GM12878 (cell line): Measurements from ENCODE around the gene PPME1. TPM values are rescaled to one million over a fixed set of nuclear protein-coding genes. Genes with fewer than 3 reads are reported as not detected.

ENCODE experiments used
- ATAC-seq: fragments of 200-7000 bp; cut with Tn5 transposase; 3 replicates; pipeline ENCODE4 v1.9.1; 2020; ENCODE audit warnings: mild to moderate bottlenecking, moderate library complexity
- BruUV-seq: library from RNA; stranded (reverse); fragments of 400-500 nt; replicated peaks from 2 replicates; lab custom pipeline; 2021; lab: Mats Ljungman, UMichigan
- CTCF ChIA-PET: fragments of 300-600 bp; sonication (Branson Sonifier 250); formaldehyde crosslinking; extraction: SDS; loops from one replicate; lab custom pipeline; 2021; ENCODE audit warnings: inconsistent platforms; lab: Yijun Ruan, JAX
- POLR2A ChIA-PET: fragments of 350-600 bp; formaldehyde crosslinking; extraction: SDS; loops from one replicate; lab custom pipeline; 2021; ENCODE audit warnings: inconsistent platforms; lab: Charles Lee
- RAD21 ChIA-PET: fragments of 300-600 bp; sonication (Branson Sonifier 250); formaldehyde crosslinking; loops from one replicate; lab custom pipeline; 2023; ENCODE audit warnings: antibody characterized with exemption; ENCODE audit not compliant: unreplicated experiment; lab: Charles Lee
- SMC1A ChIA-PET: fragments of 300-600 bp; sonication (Branson Sonifier 250); formaldehyde crosslinking; loops from one replicate; lab custom pipeline; 2023; ENCODE audit not compliant: unreplicated experiment, uncharacterized antibody; lab: Charles Lee
- DNase-seq: peaks from one replicate; pipeline ENCODE4 v3.0.0-alpha.2; 2011; ENCODE audit warnings: low read depth, low spot score
- FAIRE-seq: peaks from 3 replicates; lab custom pipeline; 2011; peaks lifted over from hg19 to GRCh38; lab: Jason Lieb, UNC
- H2AFZ ChIP-seq: 2 replicates; pipeline ENCODE4 v1.6.0; 2011; ENCODE audit warnings: low read depth, low read length, control low read depth; ENCODE audit not compliant: control insufficient read depth
- H3K27ac ChIP-seq: 2 replicates; pipeline ENCODE4 v1.5.1; 2011; ENCODE audit warnings: control low read depth; ENCODE audit not compliant: control insufficient read depth, insufficient read depth
- H3K27me3 ChIP-seq, 2 experiments: replicated peaks in 1 of 2; 2 replicates each; pipeline versions ENCODE4 v1.6.0 to v1.6.1; 2011; ENCODE audit warnings: low read length in 1 of 2; ENCODE audit not compliant: control insufficient read depth in 2 of 2, insufficient read depth in 2 of 2
- H3K36me3 ChIP-seq, 2 experiments: 2 replicates each; pipeline ENCODE4 v1.5.1; 2011; ENCODE audit warnings: low read length in 1 of 2; ENCODE audit not compliant: control insufficient read depth in 2 of 2, insufficient read depth in 2 of 2
- H3K4me1 ChIP-seq: 2 replicates; pipeline ENCODE4 v1.6.1; 2011; ENCODE audit warnings: mild to moderate bottlenecking, low read length, moderate library complexity, mixed read lengths; ENCODE audit not compliant: control insufficient read depth, insufficient read depth
- H3K4me2 ChIP-seq: 2 replicates; pipeline ENCODE4 v1.6.0; 2011; ENCODE audit warnings: control low read depth; ENCODE audit not compliant: control insufficient read depth, insufficient read depth
- H3K4me3 ChIP-seq: fragments of 200-600 bp; sonication (generic); 2 replicates; pipeline ENCODE4 v1.5.1; 2016
- H3K79me2 ChIP-seq: 2 replicates; pipeline ENCODE4 v1.6.0; 2011; ENCODE audit warnings: low read length; ENCODE audit not compliant: control insufficient read depth, insufficient read depth
- H3K9ac ChIP-seq: 2 replicates; pipeline ENCODE4 v1.8.0; 2011; ENCODE audit warnings: low read length, control low read depth, mixed read lengths; ENCODE audit not compliant: control insufficient read depth, insufficient read depth
- H3K9me3 ChIP-seq: replicated peaks from 3 replicates; pipeline ENCODE4 v1.5.1; 2011; ENCODE audit warnings: mild to moderate bottlenecking, low read length; ENCODE audit not compliant: control insufficient read depth, insufficient read depth
- H4K20me1 ChIP-seq: 2 replicates; pipeline ENCODE4 v1.6.0; 2011; ENCODE audit not compliant: control insufficient read depth, insufficient read depth
- POLR2AphosphoS5 ChIP-seq: IDR thresholded peaks from 2 replicates; pipeline ENCODE4 v1.6.1; 2011; ENCODE audit warnings: mild to moderate bottlenecking, low read length, inconsistent platforms
- TAF1 ChIP-seq: IDR thresholded peaks from 2 replicates; pipeline ENCODE4 v1.6.1; 2011; ENCODE audit warnings: mild to moderate bottlenecking, low read depth, low read length, borderline replicate concordance
- TARDBP ChIP-seq: IDR thresholded peaks from 2 replicates; pipeline ENCODE4 v1.6.1; 2016; ENCODE audit warnings: borderline replicate concordance
- WGBS: methylation state at CpG from one replicate; pipeline ENCODE4 v1.1.6; 2016; ENCODE audit warnings: low lambda C conversion rate; ENCODE audit not compliant: insufficient replicate concordance, insufficient coverage; ENCODE audit errors: missing lambda C conversion rate; 5-methylcytosine and 5-hydroxymethylcytosine counted together
- in situ Hi-C: fragments of 300-500 bp; cut with MboI; formaldehyde crosslinking; loops from 9 replicates; pipeline ENCODE4 v1.14.3; 2018; ENCODE audit warnings: mixed read lengths
- intact Hi-C: fragments of 100-400 bp; cut with micrococcal nuclease; formaldehyde crosslinking; loops from one replicate; pipeline ENCODE4 v1.14.2; 2022; ENCODE audit not compliant: unreplicated experiment
- polyA plus RNA-seq, 11 experiments: library from polyadenylated mRNA; depleted of rRNA in 4 of 11; unstranded in 6 of 11; stranded (reverse) in 5 of 11; fragments of >200 nt; fragmentation: Nextera tagmentation in 4 of 11; fragmentation: Illumina TruSeq in 1 of 11; extraction: Ambion mirVana in 4 of 11; extraction: Trizol in 1 of 11; gene quantifications; 1 replicate in 1 of 11; 2 replicates in 10 of 11; pipeline versions ENCODE4 v1.2.1 to v1.2.3, GENCODE V29; 2011 to 2016; ENCODE audit warnings: inconsistent platforms in 2 of 11, missing spikeins in 2 of 11, low read depth in 1 of 11
- total RNA-seq, 4 experiments: library from RNA; depleted of rRNA in 3 of 4; stranded (reverse); fragments of >200 nt in 3 of 4; fragmentation: Illumina TruSeq in 1 of 4; extraction: Trizol in 1 of 4; gene quantifications; 2 replicates each; pipeline versions ENCODE4 v1.2.1 to v1.2.3, GENCODE V29; 2013 to 2021
- TF ChIP-seq, protein P1 (sequence below): fragments of 450-650 bp; IDR thresholded peaks from 2 replicates; pipeline ENCODE4 v1.6.1; 2017; ENCODE audit warnings: antibody characterized with exemption, mild to moderate bottlenecking, moderate library complexity
- TF ChIP-seq, protein P2 (sequence below), 3 experiments: IDR thresholded peaks in 2 of 3; conservative IDR thresholded peaks in 1 of 3; 2 replicates each; pipeline ENCODE4 v1.5.1; 2011; ENCODE audit warnings: low read depth in 3 of 3, low read length in 3 of 3, mild to moderate bottlenecking in 3 of 3, control low read depth in 2 of 3, moderate library complexity in 2 of 3, inconsistent platforms in 1 of 3, mixed read lengths in 1 of 3; ENCODE audit not compliant: control insufficient read depth in 2 of 3, insufficient read depth in 1 of 3; ENCODE audit errors: extremely low read depth in 1 of 3
- TF ChIP-seq, protein P3 (sequence below): fragments of 450-650 bp; IDR thresholded peaks from 2 replicates; pipeline ENCODE4 v1.6.1; 2017; ENCODE audit warnings: mild to moderate bottlenecking, moderate library complexity
- TF ChIP-seq, protein P4 (sequence below): IDR thresholded peaks from 2 replicates; pipeline ENCODE4 v1.6.1; 2011; ENCODE audit warnings: mild to moderate bottlenecking, low read depth, low read length, moderate library complexity; ENCODE audit not compliant: insufficient replicate concordance
- TF ChIP-seq, protein P5 (sequence below): fragments of 450-650 bp; IDR thresholded peaks from 2 replicates; pipeline ENCODE4 v1.6.1; 2017; ENCODE audit warnings: low read depth, mild to moderate bottlenecking, moderate library complexity

PPME1 gene
- total and polyA plus RNA-seq, 10 of the 15 experiments (the other 5 are each of a cell fraction or from before 2014, with no cell fraction given) = 3.1 to 51.4 (median 20.8) TPM

DNA sequence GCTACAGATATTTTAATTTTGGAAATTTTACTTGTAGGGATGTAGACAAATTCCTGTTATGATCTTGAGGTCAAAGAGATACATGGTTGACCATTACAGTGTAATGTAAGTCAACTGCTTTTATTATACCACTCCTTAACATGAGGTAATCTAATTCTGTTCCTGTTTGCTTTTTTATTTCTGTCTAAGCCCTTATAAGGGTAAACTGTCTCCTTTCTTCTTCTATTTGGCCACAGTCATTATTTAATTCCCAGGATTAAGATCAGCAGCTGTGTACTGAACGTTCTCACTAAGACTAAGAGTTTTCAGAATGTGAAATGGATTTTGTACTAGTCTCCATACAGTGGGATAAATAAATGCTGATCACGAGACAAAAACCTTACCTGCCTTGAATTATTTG, 33.1 kb upstream of the PPME1 start (continued):
- TF ChIP-seq, protein P1, sequence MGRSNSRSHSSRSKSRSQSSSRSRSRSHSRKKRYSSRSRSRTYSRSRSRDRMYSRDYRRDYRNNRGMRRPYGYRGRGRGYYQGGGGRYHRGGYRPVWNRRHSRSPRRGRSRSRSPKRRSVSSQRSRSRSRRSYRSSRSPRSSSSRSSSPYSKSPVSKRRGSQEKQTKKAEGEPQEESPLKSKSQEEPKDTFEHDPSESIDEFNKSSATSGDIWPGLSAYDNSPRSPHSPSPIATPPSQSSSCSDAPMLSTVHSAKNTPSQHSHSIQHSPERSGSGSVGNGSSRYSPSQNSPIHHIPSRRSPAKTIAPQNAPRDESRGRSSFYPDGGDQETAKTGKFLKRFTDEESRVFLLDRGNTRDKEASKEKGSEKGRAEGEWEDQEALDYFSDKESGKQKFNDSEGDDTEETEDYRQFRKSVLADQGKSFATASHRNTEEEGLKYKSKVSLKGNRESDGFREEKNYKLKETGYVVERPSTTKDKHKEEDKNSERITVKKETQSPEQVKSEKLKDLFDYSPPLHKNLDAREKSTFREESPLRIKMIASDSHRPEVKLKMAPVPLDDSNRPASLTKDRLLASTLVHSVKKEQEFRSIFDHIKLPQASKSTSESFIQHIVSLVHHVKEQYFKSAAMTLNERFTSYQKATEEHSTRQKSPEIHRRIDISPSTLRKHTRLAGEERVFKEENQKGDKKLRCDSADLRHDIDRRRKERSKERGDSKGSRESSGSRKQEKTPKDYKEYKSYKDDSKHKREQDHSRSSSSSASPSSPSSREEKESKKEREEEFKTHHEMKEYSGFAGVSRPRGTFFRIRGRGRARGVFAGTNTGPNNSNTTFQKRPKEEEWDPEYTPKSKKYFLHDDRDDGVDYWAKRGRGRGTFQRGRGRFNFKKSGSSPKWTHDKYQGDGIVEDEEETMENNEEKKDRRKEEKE = no peak

DNA sequence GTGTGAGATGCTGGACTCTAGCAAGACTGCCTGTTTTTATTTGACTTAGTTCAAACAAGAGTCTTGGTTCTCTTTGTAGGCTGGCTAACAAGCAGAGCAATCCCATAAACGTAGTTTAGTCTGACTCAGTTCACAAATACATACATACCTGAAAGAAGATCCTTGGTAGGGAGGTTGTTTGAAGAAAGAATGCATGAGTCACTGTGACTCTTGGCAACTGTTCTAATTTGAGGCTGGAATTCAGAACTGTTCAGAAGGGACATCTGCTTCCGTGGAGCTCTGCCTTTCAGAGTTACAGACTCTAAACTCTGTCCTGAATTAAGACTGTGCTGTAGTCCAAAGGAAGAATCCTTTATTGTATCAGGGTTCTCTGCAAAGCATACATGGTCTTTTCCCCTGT, 32.5 kb upstream of the PPME1 start:
- ATAC-seq = no peak
- no peaks in the 10 kb centered on the region for H3K79me2 ChIP-seq
- no peak overlapping the region for H2AFZ ChIP-seq
- no peak overlapping the region for H3K4me3 ChIP-seq
- CTCF ChIA-PET = no interaction called here
- WGBS = 94% methylated on average over 2 of the region's 2 CpGs
- RAD21 ChIA-PET = no interaction called here
- SMC1A ChIA-PET = no interaction called here
- H3K4me2 ChIP-seq = no peak overlapping the region
- H3K9ac ChIP-seq = no peak overlapping the region
- H4K20me1 ChIP-seq = no peaks in the 10 kb centered on the region
- no peak overlapping the region for H3K27ac ChIP-seq
- peaks cover 0 to 10% of the 10 kb centered on the region in 2 experiments; a peak in 2 of 4 replicates for H3K36me3 ChIP-seq
- no peak for DNase-seq
- H3K9me3 ChIP-seq = no peaks in the 10 kb centered on the region
- POLR2A ChIA-PET = no interaction called here
- no peaks in the 10 kb centered on the region for H3K4me1 ChIP-seq
- no peak for TF ChIP-seq POLR2AphosphoS5
- TF ChIP-seq, protein P2, sequence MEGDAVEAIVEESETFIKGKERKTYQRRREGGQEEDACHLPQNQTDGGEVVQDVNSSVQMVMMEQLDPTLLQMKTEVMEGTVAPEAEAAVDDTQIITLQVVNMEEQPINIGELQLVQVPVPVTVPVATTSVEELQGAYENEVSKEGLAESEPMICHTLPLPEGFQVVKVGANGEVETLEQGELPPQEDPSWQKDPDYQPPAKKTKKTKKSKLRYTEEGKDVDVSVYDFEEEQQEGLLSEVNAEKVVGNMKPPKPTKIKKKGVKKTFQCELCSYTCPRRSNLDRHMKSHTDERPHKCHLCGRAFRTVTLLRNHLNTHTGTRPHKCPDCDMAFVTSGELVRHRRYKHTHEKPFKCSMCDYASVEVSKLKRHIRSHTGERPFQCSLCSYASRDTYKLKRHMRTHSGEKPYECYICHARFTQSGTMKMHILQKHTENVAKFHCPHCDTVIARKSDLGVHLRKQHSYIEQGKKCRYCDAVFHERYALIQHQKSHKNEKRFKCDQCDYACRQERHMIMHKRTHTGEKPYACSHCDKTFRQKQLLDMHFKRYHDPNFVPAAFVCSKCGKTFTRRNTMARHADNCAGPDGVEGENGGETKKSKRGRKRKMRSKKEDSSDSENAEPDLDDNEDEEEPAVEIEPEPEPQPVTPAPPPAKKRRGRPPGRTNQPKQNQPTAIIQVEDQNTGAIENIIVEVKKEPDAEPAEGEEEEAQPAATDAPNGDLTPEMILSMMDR (IDR thresholded peaks at IDR 0.05 in 2 of 3, conservative IDR thresholded peaks at IDR 0.05 in 1 of 3; ENCODE audit: control insufficient read depth in 2 of 3, extremely low read depth in 1 of 3, insufficient read depth in 1 of 3, low read depth in 3 of 3, low read length in 3 of 3) = no peak
- TF ChIP-seq, protein P3, sequence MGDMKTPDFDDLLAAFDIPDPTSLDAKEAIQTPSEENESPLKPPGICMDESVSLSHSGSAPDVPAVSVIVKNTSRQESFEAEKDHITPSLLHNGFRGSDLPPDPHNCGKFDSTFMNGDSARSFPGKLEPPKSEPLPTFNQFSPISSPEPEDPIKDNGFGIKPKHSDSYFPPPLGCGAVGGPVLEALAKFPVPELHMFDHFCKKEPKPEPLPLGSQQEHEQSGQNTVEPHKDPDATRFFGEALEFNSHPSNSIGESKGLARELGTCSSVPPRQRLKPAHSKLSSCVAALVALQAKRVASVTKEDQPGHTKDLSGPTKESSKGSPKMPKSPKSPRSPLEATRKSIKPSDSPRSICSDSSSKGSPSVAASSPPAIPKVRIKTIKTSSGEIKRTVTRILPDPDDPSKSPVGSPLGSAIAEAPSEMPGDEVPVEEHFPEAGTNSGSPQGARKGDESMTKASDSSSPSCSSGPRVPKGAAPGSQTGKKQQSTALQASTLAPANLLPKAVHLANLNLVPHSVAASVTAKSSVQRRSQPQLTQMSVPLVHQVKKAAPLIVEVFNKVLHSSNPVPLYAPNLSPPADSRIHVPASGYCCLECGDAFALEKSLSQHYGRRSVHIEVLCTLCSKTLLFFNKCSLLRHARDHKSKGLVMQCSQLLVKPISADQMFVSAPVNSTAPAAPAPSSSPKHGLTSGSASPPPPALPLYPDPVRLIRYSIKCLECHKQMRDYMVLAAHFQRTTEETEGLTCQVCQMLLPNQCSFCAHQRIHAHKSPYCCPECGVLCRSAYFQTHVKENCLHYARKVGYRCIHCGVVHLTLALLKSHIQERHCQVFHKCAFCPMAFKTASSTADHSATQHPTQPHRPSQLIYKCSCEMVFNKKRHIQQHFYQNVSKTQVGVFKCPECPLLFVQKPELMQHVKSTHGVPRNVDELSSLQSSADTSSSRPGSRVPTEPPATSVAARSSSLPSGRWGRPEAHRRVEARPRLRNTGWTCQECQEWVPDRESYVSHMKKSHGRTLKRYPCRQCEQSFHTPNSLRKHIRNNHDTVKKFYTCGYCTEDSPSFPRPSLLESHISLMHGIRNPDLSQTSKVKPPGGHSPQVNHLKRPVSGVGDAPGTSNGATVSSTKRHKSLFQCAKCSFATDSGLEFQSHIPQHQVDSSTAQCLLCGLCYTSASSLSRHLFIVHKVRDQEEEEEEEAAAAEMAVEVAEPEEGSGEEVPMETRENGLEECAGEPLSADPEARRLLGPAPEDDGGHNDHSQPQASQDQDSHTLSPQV = no peak
- TF ChIP-seq, protein P4, sequence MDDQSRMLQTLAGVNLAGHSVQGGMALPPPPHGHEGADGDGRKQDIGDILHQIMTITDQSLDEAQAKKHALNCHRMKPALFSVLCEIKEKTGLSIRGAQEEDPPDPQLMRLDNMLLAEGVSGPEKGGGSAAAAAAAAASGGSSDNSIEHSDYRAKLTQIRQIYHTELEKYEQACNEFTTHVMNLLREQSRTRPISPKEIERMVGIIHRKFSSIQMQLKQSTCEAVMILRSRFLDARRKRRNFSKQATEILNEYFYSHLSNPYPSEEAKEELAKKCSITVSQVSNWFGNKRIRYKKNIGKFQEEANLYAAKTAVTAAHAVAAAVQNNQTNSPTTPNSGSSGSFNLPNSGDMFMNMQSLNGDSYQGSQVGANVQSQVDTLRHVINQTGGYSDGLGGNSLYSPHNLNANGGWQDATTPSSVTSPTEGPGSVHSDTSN = no peak
- no peak for TF ChIP-seq TARDBP
- TF ChIP-seq, protein P5, sequence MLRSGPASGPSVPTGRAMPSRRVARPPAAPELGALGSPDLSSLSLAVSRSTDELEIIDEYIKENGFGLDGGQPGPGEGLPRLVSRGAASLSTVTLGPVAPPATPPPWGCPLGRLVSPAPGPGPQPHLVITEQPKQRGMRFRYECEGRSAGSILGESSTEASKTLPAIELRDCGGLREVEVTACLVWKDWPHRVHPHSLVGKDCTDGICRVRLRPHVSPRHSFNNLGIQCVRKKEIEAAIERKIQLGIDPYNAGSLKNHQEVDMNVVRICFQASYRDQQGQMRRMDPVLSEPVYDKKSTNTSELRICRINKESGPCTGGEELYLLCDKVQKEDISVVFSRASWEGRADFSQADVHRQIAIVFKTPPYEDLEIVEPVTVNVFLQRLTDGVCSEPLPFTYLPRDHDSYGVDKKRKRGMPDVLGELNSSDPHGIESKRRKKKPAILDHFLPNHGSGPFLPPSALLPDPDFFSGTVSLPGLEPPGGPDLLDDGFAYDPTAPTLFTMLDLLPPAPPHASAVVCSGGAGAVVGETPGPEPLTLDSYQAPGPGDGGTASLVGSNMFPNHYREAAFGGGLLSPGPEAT = no peak
- TF ChIP-seq TAF1 = no peak
- TF ChIP-seq, all 136 proteins: peak for 0
- H3K27me3 ChIP-seq = no peaks in the 10 kb centered on the region
- BruUV-seq = no TSS peak
- in situ Hi-C loops = no loop called here
- FAIRE-seq = no peak
- intact Hi-C loops = no loop called here
